ENCODE measurements around the gene CC2D2A.
A peak's percentile ranks its signal among the peaks of the same experiment; 100 is the strongest.

The CC2D2A gene

GRCh38 chr4:15469402-15470127 lies at the start of gene CC2D2A:
Gene CC2D2A (plus strand): TSS chr4:15469882. CDS start chr4:15475933, 6,051 bp downstream.
- DNase-seq, result no peak

DNA sequence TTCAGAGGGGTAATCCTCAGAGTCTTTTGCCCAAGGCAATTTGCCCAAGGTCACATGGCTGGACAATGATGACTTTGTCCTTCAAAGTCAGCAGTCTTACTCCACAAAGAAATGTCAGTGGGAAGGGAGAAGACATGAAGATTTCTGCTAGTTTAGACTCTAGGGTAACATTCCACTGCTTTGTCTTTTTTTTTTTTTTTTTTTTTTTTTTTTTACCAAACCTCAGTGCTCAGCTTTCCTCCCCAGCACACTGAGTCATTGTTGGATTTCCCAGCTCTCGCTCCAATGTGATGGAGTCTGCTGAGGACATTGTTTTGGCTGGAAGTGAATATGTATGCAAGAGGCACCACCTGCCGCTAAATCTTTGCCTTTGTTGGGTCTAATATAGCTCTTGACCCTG lies 49.0 kb upstream of the CC2D2A start:
- no peak for DNase-seq

- DNase-seq, result no peak
Observed at GRCh38 chr4:15423285-15423711, 46.4 kb upstream of the CC2D2A start.

- DNase-seq, result no peak
Observed at GRCh38 chr4:15425520-15425919, 44.2 kb upstream of the CC2D2A start.

GRCh38 chr4:15427161-15427560 lies 42.5 kb upstream of the CC2D2A start:
- DNase-seq, result no peak

DNA sequence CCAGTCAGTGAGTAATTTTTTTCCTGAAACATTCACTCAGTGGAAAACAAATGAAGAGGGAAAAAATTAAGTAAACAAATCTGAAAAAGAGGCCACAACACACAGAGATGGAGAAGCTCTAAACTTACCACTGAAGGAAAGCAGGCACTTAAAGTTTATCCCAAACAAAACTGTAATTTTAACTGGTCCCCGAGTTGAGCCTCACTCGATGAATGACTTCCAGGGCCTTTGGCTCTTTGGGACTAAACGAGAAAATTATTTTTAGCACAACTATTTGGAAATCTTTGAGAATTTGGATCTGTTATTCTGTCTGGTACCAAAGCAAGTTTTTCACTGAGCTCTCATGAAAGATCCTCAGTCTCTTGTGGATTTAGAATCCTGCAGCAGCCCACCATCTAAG lies 42.0 kb upstream of the CC2D2A start, which contains the start of gene C1QTNF7:
Gene C1QTNF7 (plus strand): TSS at position 333 of the 400 bp plus-strand sequence. CDS start 7,711 bp downstream, outside the sequence.
- no peak for DNase-seq

- no peak for DNase-seq
Observed at GRCh38 chr4:15428611-15429010, 41.1 kb upstream of the CC2D2A start.

GRCh38 chr4:15434091-15434490 lies 35.6 kb upstream of the CC2D2A start:
- no peak for DNase-seq

DNA sequence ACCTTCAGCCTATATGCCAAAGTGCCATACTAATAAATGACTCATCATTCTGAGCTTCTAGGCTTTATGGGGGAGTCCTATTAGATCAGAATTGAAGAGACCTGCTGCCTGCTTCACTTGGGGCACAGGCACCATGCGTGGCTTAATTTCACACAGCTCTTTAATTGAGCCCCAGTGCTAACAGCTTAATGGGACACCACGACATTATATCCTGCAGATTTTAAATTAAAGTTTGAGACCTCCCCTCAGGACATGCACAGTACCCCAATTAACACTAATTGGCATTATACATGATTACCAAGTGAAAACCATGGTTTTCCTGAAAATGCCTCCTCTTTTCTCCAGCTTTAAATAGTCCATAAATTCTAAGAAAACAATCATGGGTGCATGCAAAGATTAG lies 35.0 kb upstream of the CC2D2A start:
- DNase-seq, result no peak

DNA sequence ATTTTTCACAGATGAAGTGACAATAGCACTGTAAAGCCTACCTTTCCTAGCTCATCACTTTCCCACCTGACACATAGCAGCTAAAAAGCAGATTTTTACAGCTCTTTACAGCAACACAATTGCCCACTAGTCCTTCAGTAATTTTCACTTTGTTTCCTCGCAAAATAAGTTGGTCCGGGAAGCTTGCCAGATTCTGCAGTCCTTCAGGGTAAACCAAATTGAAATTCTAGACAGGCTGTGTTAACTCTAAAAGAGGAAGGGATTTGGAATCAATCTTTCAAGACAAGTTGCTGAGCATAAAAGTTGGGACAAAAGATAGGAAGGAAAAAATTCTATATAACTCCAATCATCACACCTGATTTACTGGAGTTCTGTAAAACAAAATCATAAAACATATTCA lies 33.2 kb upstream of the CC2D2A start:
- DNase-seq, result no peak

DNA sequence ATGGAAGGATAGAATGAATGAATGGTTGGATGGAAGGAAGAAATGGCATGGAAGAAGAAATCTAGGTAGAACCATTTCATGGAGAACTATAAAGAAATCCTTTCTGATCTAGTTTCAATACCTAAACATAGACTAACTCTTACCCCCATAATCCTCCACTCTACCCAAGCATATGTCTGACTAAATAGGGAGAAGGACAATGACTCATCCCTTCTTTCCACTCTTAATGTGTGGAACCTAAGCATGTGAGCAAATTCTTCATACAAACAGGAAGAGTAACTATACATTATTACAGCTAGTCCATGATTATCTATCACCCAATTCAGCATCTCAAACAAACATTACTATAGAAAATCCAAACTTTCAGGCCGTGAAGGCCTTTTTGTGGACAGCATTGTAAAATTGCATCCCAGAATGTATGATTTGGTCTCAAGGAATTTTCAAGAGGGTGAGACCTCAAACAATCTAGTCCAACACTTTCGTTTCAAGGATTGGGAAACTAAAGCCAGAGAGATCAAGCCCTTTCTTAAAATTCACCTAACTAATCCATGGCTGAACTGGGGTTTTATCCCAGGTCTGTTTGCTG lies 30.6 kb upstream of the CC2D2A start:
- DNase-seq, result no peak

DNA sequence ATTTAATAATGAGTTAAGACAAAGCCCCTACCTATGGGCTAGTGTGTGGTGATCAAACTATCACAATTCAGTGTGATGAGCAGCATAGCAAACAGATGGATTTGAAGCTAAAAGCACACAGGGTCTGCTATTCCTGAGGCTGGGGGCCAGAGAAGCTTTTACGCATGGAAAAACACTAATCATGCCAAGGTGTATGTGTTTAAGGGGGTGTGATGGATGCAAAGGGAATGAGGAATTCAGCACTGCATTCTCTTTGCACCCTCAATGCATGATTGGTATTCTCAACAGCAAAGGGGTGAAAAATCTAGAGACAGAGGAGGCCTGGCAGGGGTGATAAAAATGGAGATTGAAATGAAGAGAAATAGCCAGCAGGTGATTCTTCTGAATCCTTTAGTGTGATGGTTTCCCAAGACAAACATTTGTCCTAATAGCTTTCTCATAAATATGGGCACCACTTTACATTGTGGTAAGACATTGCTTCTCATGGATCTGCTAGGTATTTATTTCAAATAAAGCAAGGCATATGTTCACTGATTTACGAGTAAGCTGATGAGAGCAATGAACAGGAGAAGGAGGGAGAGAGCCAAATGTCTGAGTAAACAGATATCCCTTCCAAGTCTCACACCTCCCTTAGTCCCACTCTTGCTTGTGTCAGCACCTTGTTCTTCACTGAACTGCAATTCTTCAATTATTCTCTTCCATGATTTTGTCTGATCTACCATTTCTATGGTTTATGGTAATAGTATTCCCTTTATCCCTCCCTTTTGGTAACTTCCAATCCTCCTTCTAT lies 26.1 kb upstream of the CC2D2A start:
- DNase-seq, result no peak

GRCh38 chr4:15444276-15444675 lies 25.4 kb upstream of the CC2D2A start:
- no peak for DNase-seq

- DNase-seq, result no peak
Observed at GRCh38 chr4:15444879-15445547, 24.7 kb upstream of the CC2D2A start.

DNA sequence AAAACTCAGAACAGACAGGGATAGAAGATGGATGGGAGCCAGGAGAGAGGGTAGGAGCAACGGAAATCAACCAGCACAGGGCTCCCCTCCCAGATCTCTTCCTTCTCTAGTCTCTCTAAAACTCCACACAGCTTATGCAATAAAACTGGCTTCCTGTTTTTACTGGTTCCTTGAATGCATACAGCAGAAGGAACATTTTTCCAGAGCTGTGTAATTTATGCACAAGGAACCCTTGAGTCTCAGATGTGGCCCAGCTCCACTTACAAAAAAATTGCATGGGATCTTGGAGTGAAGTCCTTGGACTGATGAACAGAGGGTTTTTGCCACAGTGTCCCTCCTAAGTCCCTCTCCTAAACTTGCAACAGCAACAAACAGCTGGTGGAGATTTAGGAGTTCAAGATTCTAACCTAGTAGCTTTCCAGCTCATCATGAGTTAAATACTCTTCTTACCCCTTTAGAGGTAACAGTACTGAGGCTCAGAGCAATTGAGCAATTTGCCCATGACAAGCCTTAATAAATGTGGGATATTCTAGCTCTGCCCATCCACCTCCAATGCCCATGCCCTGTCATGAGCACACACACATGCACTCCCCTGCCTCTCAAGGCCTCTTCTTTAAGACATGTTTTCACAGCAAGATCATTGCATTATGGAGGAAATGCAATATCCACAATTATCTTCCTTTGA lies 18.4 kb upstream of the CC2D2A start:
- peak; percentile 41 for DNase-seq

DNA sequence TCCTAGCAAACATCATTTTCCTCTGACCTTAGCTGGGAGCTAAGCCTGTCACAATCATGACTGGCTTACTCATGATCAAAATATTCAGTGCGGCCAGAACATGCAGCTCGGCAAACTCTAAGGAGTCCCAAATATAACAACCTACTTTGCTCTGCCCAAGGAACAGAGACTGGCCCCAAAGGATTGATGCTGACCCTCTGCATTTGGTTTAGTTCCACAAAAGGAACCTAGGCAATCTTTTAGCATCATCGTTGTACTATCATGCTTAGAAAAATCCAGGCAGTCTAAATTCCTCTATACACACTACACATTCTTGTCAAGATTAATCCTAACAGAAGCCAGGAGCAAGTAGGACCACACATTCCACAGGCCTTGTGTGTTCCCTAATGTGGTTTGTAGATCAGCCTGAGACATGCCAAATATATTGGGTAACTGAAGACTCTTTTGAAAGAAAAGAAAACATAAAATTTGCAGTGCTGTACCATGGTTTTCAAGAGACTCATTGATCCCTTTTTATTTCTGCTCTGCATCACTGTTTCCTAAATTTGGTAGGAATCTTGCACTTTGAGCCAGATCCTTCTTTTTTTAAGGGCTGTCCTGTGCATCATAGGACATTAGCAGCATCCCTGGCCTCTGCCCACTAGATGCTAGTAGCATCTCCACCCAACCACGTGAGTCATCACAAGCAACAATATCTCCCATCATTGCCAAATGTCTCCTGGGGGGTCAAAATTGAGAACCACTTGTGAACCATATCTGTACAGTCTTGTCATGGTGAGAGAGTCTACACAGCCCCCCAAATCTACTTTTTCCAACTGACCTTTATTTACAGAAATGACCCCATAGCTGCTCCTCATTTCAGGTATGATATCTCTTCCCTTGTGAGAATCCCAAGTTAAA lies 17.6 kb upstream of the CC2D2A start:
- DNase-seq, result no peak

DNA sequence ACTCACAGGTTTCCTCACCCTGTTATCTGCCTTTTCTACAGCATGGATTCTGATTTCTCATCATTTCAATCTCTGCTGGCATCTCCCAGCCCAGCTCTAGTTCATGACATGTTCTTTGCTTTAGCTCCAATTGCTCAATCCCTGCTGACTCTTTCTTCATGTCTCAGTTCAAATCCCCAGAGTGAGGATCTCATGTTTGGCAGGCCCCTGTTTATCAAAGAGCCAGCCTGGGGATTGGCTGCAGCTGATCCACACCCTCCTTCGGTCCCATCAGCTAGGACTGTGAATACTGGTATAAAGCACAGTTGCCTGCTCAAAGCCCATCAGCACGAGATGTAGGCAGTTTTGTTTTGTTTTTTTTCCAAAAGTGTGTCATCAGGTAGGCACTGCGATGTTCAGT lies 14.4 kb upstream of the CC2D2A start:
- no peak for DNase-seq

DNA sequence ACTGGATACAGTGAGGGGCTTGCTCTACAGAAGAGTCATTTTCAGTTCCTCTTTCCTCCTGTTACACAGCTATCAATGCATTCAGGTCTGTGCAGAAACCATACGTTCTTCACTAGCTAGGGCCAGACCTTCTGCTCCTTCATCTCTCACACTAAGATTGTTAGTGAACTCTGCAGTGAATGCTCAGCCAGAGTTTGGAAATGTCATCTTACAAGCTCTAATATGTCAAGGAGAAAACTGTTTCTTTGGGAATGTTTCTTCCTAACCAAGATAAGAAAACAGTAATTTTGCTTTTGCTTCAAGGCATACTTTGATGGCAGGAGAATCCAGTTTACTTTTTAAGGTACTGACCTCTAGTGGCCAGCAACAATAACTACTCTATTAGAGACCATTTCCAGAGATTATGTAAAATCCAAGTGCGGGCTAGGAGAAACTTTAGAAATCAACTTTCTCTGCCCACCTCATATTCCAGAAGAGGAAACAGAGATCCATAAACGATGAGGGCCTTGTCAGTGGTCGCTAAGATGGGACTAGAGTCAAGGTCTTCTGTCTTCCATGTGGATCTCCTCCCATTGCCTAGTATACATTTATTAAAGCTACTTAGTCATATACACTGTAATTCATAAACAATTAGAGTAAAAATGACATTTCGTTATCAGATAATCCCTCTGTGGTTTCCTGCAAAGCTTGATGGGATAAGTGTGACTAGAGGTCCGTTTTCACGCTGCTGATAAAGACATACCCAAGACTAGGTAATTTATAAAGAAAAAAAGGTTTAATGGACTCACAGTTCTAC lies 12.1 kb upstream of the CC2D2A start:
- peak; percentile 56 for DNase-seq

GRCh38 chr4:15458616-15459015 lies 11.1 kb upstream of the CC2D2A start:
- no peak for DNase-seq

GRCh38 chr4:15459706-15460105 lies 10.0 kb upstream of the CC2D2A start:
- no peak for DNase-seq

DNA sequence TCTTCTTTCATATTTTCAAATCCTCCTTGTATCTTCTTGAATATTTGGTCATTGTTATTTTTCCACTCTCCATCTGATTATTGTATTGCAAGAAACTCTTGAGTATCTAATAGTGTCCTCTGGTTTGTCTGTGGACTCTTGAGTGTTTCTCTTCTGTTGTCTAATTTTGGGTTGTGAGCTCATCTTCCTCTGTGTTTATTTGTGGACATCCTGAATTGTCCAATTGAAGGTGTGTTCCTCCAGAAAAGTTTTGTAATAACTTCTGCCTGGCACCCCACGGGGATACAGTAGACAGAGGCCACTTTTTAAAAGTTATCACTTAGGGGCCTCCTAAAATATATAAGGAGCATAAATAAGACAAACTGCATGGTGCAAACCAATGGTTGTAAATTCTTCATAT lies 3.1 kb upstream of the CC2D2A start:
- no peak for DNase-seq
